GM19240 (cell line): Measurements from ENCODE around the gene ACOXL.
"Not testable (repeated sequence)": the region's sequence is repeated elsewhere in the genome, so short reads cannot be mapped to it uniquely, and the experiment has no call there.

Experiments used
- DNase-seq: peaks from one replicate; pipeline ENCODE4 v3.0.0; 2011; ENCODE audit warnings: low spot score; ENCODE audit not compliant: insufficient read length

The ACOXL gene

GRCh38 chr2:110960954-110961353, 228.6 kb downstream of the ACOXL start:
- no peak for DNase-seq

GRCh38 chr2:110961643-110962042, 229.3 kb downstream of the ACOXL start:
- DNase-seq, result not testable (repeated sequence)

- DNase-seq, result no peak
Observed at GRCh38 chr2:110969696-110970095, 237.3 kb downstream of the ACOXL start.

- no peak for DNase-seq
Observed at GRCh38 chr2:110970201-110970600, 237.8 kb downstream of the ACOXL start.

- no peak for DNase-seq
Observed at GRCh38 chr2:110971811-110972210, 239.4 kb downstream of the ACOXL start.

- no peak for DNase-seq
Observed at GRCh38 chr2:110973262-110973661, 240.9 kb downstream of the ACOXL start.

GRCh38 chr2:110977403-110977802, 245.0 kb downstream of the ACOXL start:
- no peak for DNase-seq

GRCh38 chr2:110978148-110978547, 245.8 kb downstream of the ACOXL start:
- no peak for DNase-seq

- no peak for DNase-seq
Observed at GRCh38 chr2:110978756-110979470, 246.5 kb downstream of the ACOXL start.

- no peak for DNase-seq
Observed at GRCh38 chr2:110979471-110980338, 247.3 kb downstream of the ACOXL start.

- DNase-seq, result no peak
Observed at GRCh38 chr2:110980339-110981062, 248.1 kb downstream of the ACOXL start.

GRCh38 chr2:110983133-110983532, 250.8 kb downstream of the ACOXL start:
- DNase-seq, result no peak

GRCh38 chr2:110984694-110985490, 252.5 kb downstream of the ACOXL start:
- no peak for DNase-seq

GRCh38 chr2:110990440-110990839, 258.1 kb downstream of the ACOXL start:
- no peak for DNase-seq

- no peak for DNase-seq
Observed at GRCh38 chr2:110991911-110992310, 259.5 kb downstream of the ACOXL start.

GRCh38 chr2:110992886-110993285, 260.5 kb downstream of the ACOXL start:
- DNase-seq, result no peak

GRCh38 chr2:110993557-110994231, 261.3 kb downstream of the ACOXL start:
- DNase-seq, result no peak

GRCh38 chr2:110994250-110994961, 262.0 kb downstream of the ACOXL start:
- no peak for DNase-seq

- DNase-seq, result no peak
Observed at GRCh38 chr2:110995911-110996310, 263.5 kb downstream of the ACOXL start.
